Ectodermal cell (in vitro differentiated cells): ENCODE results near the gene ZNF532.
"Not testable (repeated sequence)": the region's sequence is repeated elsewhere in the genome, so short reads cannot be mapped to it uniquely, and the experiment has no call there.

ENCODE experiments used
- H3K27ac ChIP-seq: 2 replicates; pipeline ENCODE4 v1.7.0; 2013; ENCODE audit warnings: mild to moderate bottlenecking, low read depth, low read length; ENCODE audit not compliant: insufficient read depth, poor library complexity, severe bottlenecking
- H3K27me3 ChIP-seq: 2 replicates; pipeline ENCODE4 v1.7.0; 2013; ENCODE audit warnings: mild to moderate bottlenecking, low read length; ENCODE audit not compliant: insufficient read depth, control insufficient read depth, poor library complexity, severe bottlenecking
- H3K36me3 ChIP-seq: one replicate; pipeline ENCODE4 v1.7.0; 2013; ENCODE audit warnings: low read length; ENCODE audit not compliant: control insufficient read depth, insufficient read depth
- H3K4me1 ChIP-seq: one replicate; pipeline ENCODE4 v1.7.0; 2013; ENCODE audit warnings: low read length; ENCODE audit not compliant: control insufficient read depth, insufficient read depth
- H3K4me3 ChIP-seq: 2 replicates; pipeline ENCODE4 v1.7.0; 2013; ENCODE audit warnings: low read depth, low read length, control low read depth; ENCODE audit not compliant: insufficient read depth
- H3K9me3 ChIP-seq: 2 replicates; pipeline ENCODE4 v1.7.0; 2013; ENCODE audit warnings: mild to moderate bottlenecking, low read length, moderate library complexity; ENCODE audit not compliant: control insufficient read depth
- whole genome bisulfite sequencing, 2 experiments: methylation state at CpG; one replicate each; pipeline ENCODE4 v1.1.7; 2013; ENCODE audit warnings: missing lambda C conversion rate in 2 of 2; 5-methylcytosine and 5-hydroxymethylcytosine counted together

The ZNF532 gene

DNA sequence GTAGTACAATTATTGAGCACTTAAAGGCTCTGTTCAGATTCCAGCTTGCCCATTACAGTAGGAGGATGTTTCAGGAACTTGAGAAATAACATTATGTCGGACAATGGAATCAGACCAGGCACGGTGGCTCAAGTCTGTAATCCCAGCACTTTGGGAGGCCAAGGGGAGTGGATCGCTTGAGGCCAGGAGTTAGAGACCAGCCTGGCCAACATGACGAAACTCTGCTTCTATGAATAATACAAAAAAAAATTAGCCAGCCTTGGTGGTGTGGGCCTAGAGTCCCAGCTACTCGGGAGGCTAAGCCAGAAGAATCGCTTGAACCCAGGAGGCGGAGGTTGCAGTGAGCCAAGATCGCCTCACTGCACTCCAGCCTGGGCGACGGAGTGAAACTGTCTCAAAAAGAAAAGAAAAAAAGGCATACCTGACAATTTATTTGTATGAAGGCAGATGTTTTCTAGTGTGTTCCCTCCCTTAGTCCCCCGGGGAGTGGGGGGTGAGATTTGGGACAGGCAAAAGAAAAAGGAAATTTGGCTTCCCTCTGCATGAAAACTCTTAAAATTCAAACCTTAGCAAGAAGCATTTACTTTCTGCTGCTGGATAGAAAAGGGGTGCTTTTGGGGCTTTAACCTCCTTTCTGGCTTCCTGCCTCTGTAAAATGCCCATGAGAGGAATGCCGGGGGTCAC lies 13.7 kb upstream of the ZNF532 start:
- Histone ChIP-seq H3K27me3 (no peaks in the 10 kb centered on the region), H3K9me3 (no peaks in the 10 kb centered on the region), H3K4me1 (peaks cover 22% of the 10 kb centered on the region), H3K4me3 (no peak overlapping the region), H3K27ac (no peak overlapping the region), H3K36me3 (no peaks in the 10 kb centered on the region)
- WGBS, 2 experiments = 72% methylated on average over 12 of the region's 12 CpGs

DNA sequence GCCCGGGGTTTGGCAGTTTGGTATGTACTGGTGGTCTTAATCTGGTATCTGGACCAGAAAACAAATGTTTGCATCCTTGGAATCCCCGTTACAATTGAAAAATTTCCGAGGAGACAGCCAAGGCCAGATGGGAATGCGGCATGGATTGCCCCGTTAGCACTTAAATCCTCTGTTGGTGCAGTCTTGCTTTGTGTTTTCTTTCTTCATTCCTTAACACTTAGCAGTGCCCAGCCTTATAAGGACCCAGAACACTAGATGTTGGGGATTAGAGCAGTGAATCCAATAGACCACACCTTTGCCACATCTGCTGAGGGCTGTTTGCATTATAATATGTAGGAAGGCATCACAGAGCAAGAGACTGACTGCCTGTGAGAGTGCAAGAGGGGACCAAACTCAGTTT lies 12.8 kb upstream of the ZNF532 start:
- no peaks in the 10 kb centered on the region for H3K9me3 ChIP-seq
- 57 to 61% methylated on average over 5 of the region's 5 CpGs for WGBS, 2 experiments
- no peaks in the 10 kb centered on the region for H3K27me3 ChIP-seq
- no peak overlapping the region for H3K4me3 ChIP-seq
- no peak overlapping the region for H3K27ac ChIP-seq
- H3K4me1 ChIP-seq = peaks cover 18% of the 10 kb centered on the region
- H3K36me3 ChIP-seq = no peaks in the 10 kb centered on the region

- WGBS, 2 experiments = 84 to 96% methylated on average over 4 of the region's 4 CpGs
These were observed 12.0 kb upstream of the ZNF532 start for GRCh38 chr18:58852629-58853028.

GRCh38 chr18:58853561-58853960 lies 11.1 kb upstream of the ZNF532 start:
- Histone ChIP-seq H3K36me3 (no peaks in the 10 kb centered on the region), H3K9me3 (no peaks in the 10 kb centered on the region), H3K4me3 (no peak overlapping the region), H3K27me3 (no peaks in the 10 kb centered on the region), H3K27ac (no peak overlapping the region), H3K4me1 (peaks cover 17% of the 10 kb centered on the region)
- WGBS, 2 experiments = 94% methylated on average over 3 of the region's 3 CpGs

More at GRCh38 chr18:58852629-58853028, 12.0 kb upstream of the ZNF532 start:
- Histone ChIP-seq H3K4me1 (peaks cover 16% of the 10 kb centered on the region), H3K4me3 (no peak overlapping the region), H3K9me3 (no peaks in the 10 kb centered on the region), H3K27me3 (no peaks in the 10 kb centered on the region), H3K36me3 (no peaks in the 10 kb centered on the region), H3K27ac (no peak overlapping the region)

GRCh38 chr18:58855521-58855920 lies 9.2 kb upstream of the ZNF532 start:
- not testable (repeated sequence) for H3K9me3 ChIP-seq
- 92 to 95% methylated on average over 7 of the region's 7 CpGs for WGBS, 2 experiments

GRCh38 chr18:58856881-58857280 lies 7.8 kb upstream of the ZNF532 start:
- Histone ChIP-seq H3K27me3 (no peaks in the 10 kb centered on the region), H3K4me1 (peaks cover 35% of the 10 kb centered on the region), H3K9me3 (no peaks in the 10 kb centered on the region), H3K27ac (no peak overlapping the region), H3K36me3 (no peaks in the 10 kb centered on the region), H3K4me3 (no peak overlapping the region)
- 92 to 96% methylated on average over 9 of the region's 9 CpGs for WGBS, 2 experiments

More at GRCh38 chr18:58855521-58855920, 9.2 kb upstream of the ZNF532 start:
- not testable (repeated sequence) for H3K4me3 ChIP-seq, H3K27ac ChIP-seq, H3K36me3 ChIP-seq, H3K27me3 ChIP-seq
- peaks cover 32% of the 10 kb centered on the region for H3K4me1 ChIP-seq

GRCh38 chr18:58858591-58859468 lies 5.8 kb upstream of the ZNF532 start:
- H3K27me3 ChIP-seq = no peaks in the 10 kb centered on the region
- H3K36me3 ChIP-seq = no peaks in the 10 kb centered on the region
- no peaks in the 10 kb centered on the region for H3K9me3 ChIP-seq
- H3K4me3 ChIP-seq = no peak overlapping the region
- H3K4me1 ChIP-seq = peaks cover 40% of the 10 kb centered on the region
- no peak overlapping the region for H3K27ac ChIP-seq
- WGBS, 2 experiments = 93 to 95% methylated on average over 10 to 11 of the region's 11 CpGs

DNA sequence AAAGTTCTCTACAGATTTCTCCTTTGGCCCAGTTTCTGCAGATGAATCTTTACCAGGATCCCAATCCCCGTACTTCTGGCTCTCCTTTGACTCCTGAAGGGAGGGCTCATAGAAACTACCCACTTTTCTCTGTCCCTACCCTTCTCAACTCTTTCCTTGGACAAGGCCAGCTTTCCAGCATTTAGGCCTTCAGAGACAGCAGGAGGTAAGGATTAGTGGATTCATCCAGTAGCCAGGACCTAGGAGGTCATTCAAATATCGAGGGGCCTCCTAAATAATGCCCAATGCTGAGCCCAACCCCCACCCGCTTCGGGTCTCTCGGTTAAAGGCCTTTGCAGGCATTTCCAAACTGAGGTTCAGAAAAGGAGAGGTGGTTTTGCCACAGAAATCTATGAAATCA lies 4.8 kb upstream of the ZNF532 start:
- 7 to 8% methylated on average over 5 of the region's 5 CpGs for WGBS, 2 experiments
- H3K27ac ChIP-seq = peak overlapping the region; percentile 27

GRCh38 chr18:58860747-58861231 lies 3.9 kb upstream of the ZNF532 start:
- Histone ChIP-seq H3K4me1 (peaks cover 51% of the 10 kb centered on the region), H3K36me3 (no peaks in the 10 kb centered on the region), H3K4me3 (no peak overlapping the region), H3K27ac (no peak overlapping the region), H3K9me3 (no peaks in the 10 kb centered on the region), H3K27me3 (no peaks in the 10 kb centered on the region)
- WGBS, 2 experiments = 46 to 50% methylated on average over 5 of the region's 7 CpGs

More for the DNA sequence above, 4.8 kb upstream of the ZNF532 start:
- no peaks in the 10 kb centered on the region for H3K27me3 ChIP-seq
- no peak overlapping the region for H3K4me3 ChIP-seq
- no peaks in the 10 kb centered on the region for H3K9me3 ChIP-seq
- H3K36me3 ChIP-seq = no peaks in the 10 kb centered on the region
- H3K4me1 ChIP-seq = peaks cover 42% of the 10 kb centered on the region

DNA sequence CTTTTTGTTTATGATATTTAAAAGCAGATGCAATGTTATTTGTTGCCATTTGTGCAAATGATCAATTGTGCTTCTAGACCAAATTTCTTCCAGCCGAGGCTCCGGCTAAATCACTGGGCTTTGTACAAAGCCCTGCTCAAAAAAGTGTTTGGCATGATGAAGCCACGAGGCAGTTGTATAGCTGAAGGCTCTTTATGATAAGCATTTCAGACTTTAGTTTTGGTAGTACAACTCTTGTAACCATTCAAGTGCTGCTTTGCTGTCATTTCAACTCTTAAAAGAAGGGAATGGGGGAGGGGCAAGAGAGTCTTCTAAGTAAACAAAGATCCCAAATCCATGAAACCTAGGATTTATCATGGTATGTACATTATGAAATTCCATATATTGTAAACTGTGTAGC lies 3.3 kb upstream of the ZNF532 start:
- Histone ChIP-seq H3K27ac (no peak overlapping the region), H3K36me3 (no peaks in the 10 kb centered on the region), H3K9me3 (no peaks in the 10 kb centered on the region), H3K27me3 (no peaks in the 10 kb centered on the region), H3K4me1 (peaks cover 56% of the 10 kb centered on the region), H3K4me3 (no peak overlapping the region)
- 52 to 65% methylated on average over 3 of the region's 3 CpGs for WGBS, 2 experiments
